MCF 10A (cell line): ENCODE data around the gene CCDC38. TPM values are rescaled to one million over a fixed set of nuclear protein-coding genes. Genes with fewer than 3 reads are reported as not detected.

Experiments used
- BruUV-seq: library from RNA; stranded (reverse); fragments of 400-500 nt; replicated peaks from 2 replicates; lab custom pipeline; 2021; lab: Mats Ljungman, UMichigan
- CTCF ChIA-PET: fragments of 300-600 bp; sonication (Branson Sonifier 250); formaldehyde crosslinking; extraction: SDS; loops from one replicate; lab custom pipeline; 2021; ENCODE audit warnings: antibody characterized with exemption, inconsistent platforms; lab: Yijun Ruan, JAX
- POLR2A ChIA-PET: fragments of 300-600, 350-650 bp; sonication (Branson Sonifier 250); formaldehyde crosslinking; extraction: SDS; loops from one replicate; lab custom pipeline; 2020; ENCODE audit warnings: antibody characterized with exemption, inconsistent platforms; lab: Yijun Ruan, JAX
- DNase-seq: peaks from one replicate; pipeline ENCODE4 v3.0.0-alpha.2; 2018; ENCODE audit not compliant: unreplicated experiment
- H3K27ac Mint-ChIP-seq: one replicate; pipeline ENCODE4 v1.8.0; 2022; ENCODE audit warnings: mild to moderate bottlenecking, low read depth, mixed read lengths; ENCODE audit not compliant: unreplicated experiment
- H3K27me3 Mint-ChIP-seq: one replicate; pipeline ENCODE4 v1.8.0; 2022; ENCODE audit warnings: mixed read lengths; ENCODE audit not compliant: insufficient read depth, unreplicated experiment
- H3K36me3 Mint-ChIP-seq: one replicate; pipeline ENCODE4 v1.8.0; 2022; ENCODE audit warnings: mild to moderate bottlenecking, moderate library complexity, mixed read lengths; ENCODE audit not compliant: insufficient read depth, unreplicated experiment
- H3K4me1 Mint-ChIP-seq: one replicate; pipeline ENCODE4 v1.8.0; 2022; ENCODE audit warnings: mixed read lengths; ENCODE audit not compliant: insufficient read depth, unreplicated experiment
- H3K4me3 Mint-ChIP-seq: one replicate; pipeline ENCODE4 v1.8.0; 2022; ENCODE audit warnings: mild to moderate bottlenecking, moderate library complexity, mixed read lengths; ENCODE audit not compliant: unreplicated experiment
- H3K9me3 Mint-ChIP-seq: one replicate; pipeline ENCODE4 v1.8.0; 2022; ENCODE audit warnings: mixed read lengths; ENCODE audit not compliant: unreplicated experiment
- intact Hi-C: fragments of 100-400 bp; cut with micrococcal nuclease; formaldehyde crosslinking; loops from 2 replicates; pipeline ENCODE4 v1.14.1; 2022
- total RNA-seq: library from RNA; stranded (reverse); gene quantifications from 2 replicates; pipeline ENCODE4 v1.2.3, GENCODE V29; 2022
- TF ChIP-seq, protein P1 (sequence below): fragments of 200-600 bp; IDR thresholded peaks from one replicate; pipeline ENCODE4 v1.8.0; 2022; ENCODE audit warnings: antibody characterized with exemption, mild to moderate bottlenecking; ENCODE audit not compliant: unreplicated experiment

CCDC38 gene
- total RNA-seq, 1 experiment from 2014 or later: not detected

- ChIA-PET CTCF (interaction anchor here (1.1 to 1.2 kb wide), 2 partner anchors 18 to 62 kb away, joined by 4 to 8 read pairs; no protein-coding TSS in a partner anchor), POLR2A (no interaction called here)
- TF ChIP-seq, protein P1, sequence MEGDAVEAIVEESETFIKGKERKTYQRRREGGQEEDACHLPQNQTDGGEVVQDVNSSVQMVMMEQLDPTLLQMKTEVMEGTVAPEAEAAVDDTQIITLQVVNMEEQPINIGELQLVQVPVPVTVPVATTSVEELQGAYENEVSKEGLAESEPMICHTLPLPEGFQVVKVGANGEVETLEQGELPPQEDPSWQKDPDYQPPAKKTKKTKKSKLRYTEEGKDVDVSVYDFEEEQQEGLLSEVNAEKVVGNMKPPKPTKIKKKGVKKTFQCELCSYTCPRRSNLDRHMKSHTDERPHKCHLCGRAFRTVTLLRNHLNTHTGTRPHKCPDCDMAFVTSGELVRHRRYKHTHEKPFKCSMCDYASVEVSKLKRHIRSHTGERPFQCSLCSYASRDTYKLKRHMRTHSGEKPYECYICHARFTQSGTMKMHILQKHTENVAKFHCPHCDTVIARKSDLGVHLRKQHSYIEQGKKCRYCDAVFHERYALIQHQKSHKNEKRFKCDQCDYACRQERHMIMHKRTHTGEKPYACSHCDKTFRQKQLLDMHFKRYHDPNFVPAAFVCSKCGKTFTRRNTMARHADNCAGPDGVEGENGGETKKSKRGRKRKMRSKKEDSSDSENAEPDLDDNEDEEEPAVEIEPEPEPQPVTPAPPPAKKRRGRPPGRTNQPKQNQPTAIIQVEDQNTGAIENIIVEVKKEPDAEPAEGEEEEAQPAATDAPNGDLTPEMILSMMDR: no peak
- Mint-ChIP-seq H3K4me3 (no peak overlapping the region), H3K36me3 (no peaks in the 10 kb centered on the region), H3K27ac (no peak overlapping the region), H3K27me3 (no peaks in the 10 kb centered on the region), H3K4me1 (peaks cover 5% of the 10 kb centered on the region), H3K9me3 (no peaks in the 10 kb centered on the region)
- no peak for DNase-seq
- intact Hi-C loops: no loop called here
- BruUV-seq: no TSS peak
These were observed 38.0 kb upstream of the CCDC38 start for GRCh38 chr12:95980437-95980836.

DNA sequence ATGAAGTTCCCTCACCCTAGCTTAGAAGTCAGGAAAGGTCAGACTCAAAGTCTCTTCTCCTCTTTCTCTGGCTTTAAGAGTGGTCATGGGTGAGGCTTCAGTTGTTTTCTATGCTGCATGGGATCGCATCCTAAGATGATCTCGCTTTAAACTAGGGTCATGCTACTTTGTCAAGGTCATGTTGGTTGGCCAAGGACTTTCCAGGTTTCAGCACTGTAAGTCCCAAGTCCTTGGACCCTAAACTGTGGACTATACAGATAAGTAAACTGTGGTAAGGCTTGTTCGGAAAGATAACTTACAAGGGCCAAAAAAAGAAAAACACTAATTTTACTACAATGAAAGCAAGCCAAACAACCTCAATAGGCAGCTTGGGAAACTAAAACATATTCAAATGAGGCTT, 36.4 kb upstream of the CCDC38 start:
- TF ChIP-seq, protein P1: no peak
- DNase-seq: no peak
- Mint-ChIP-seq H3K36me3 (no peaks in the 10 kb centered on the region), H3K4me3 (no peak overlapping the region), H3K9me3 (no peaks in the 10 kb centered on the region), H3K27ac (no peak overlapping the region), H3K4me1 (peaks cover 5% of the 10 kb centered on the region), H3K27me3 (no peaks in the 10 kb centered on the region)
- intact Hi-C loops: no loop called here
- no TSS peak for BruUV-seq
- POLR2A ChIA-PET: interaction anchor here (1.3 kb wide), 1 partner anchor 37 kb away, joined by 3 read pairs; the partner anchor contains the start of gene CCDC38
- CTCF ChIA-PET: interaction anchor here (1.9 kb wide), 1 partner anchor 20 kb away, joined by 8 read pairs; no protein-coding TSS in a partner anchor

- Mint-ChIP-seq H3K27ac (no peak overlapping the region), H3K4me1 (peaks cover 5% of the 10 kb centered on the region), H3K4me3 (no peak overlapping the region), H3K9me3 (no peaks in the 10 kb centered on the region), H3K27me3 (no peaks in the 10 kb centered on the region), H3K36me3 (no peaks in the 10 kb centered on the region)
- DNase-seq: no peak
- no TSS peak for BruUV-seq
- intact Hi-C loops: no loop called here
- ChIA-PET POLR2A (no interaction called here), CTCF (interaction anchor here (1.9 kb wide), 1 partner anchor 20 kb away, joined by 8 read pairs; no protein-coding TSS in a partner anchor)
- TF ChIP-seq, protein P1: no peak
These were observed 35.9 kb upstream of the CCDC38 start for GRCh38 chr12:95978351-95978750.

- Mint-ChIP-seq H3K36me3 (no peaks in the 10 kb centered on the region), H3K4me1 (peaks cover 5% of the 10 kb centered on the region), H3K27ac (no peak overlapping the region), H3K9me3 (no peaks in the 10 kb centered on the region), H3K4me3 (no peak overlapping the region), H3K27me3 (no peaks in the 10 kb centered on the region)
- TF ChIP-seq, protein P1: no peak
- ChIA-PET CTCF (interaction anchor here (0.6 to 1.9 kb wide), 2 partner anchors 16 to 20 kb away, joined by 5 to 8 read pairs; no protein-coding TSS in a partner anchor), POLR2A (no interaction called here)
- BruUV-seq: no TSS peak
- intact Hi-C loops: no loop called here
- DNase-seq: no peak
These were observed 35.4 kb upstream of the CCDC38 start for GRCh38 chr12:95977764-95978305.
